ENCODE results near the gene CSN1S1.
A peak's percentile ranks its signal among the peaks of the same experiment; 100 is the strongest.
"Not testable (repeated sequence)": the region's sequence is repeated elsewhere in the genome, so short reads cannot be mapped to it uniquely, and the experiment has no call there.

CSN1S1 gene, protein sequence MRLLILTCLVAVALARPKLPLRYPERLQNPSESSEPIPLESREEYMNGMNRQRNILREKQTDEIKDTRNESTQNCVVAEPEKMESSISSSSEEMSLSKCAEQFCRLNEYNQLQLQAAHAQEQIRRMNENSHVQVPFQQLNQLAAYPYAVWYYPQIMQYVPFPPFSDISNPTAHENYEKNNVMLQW

GRCh38 chr4:69930768-69931167 lies at the start of gene CSN1S1:
Gene CSN1S1 (plus strand): TSS chr4:69931068. CDS start chr4:69932556, 1,488 bp downstream.
- DNase-seq = no peak

DNA sequence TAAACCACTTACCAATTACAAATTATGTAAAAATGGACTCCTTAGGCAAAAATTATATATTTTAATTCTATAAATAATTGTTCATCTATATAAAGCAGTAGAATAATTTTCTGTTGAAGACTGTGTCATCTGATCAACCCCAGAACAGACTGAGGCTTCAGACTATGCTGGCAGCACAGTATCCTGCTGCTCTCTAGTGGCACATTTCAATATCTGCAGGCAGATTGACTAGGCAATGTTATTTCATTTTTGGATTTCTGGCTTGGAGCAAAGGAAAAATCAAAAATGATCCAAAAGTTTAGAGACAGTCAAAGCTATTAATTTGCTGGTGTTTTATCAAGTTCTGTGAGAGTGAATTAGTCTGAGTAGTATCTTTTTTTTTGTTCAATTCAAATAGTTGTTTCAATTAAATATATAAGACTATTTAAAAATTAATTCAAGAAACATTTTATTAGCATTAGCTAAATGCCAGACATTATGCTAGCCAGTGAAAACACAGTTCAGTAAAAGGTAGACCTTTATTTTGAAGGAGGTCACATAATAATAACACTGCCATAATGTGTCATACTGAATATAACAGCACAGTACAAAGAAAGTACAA lies 49.6 kb upstream of the CSN1S1 start:
- DNase-seq = no peak

- DNase-seq = no peak
These were observed 48.7 kb upstream of the CSN1S1 start for GRCh38 chr4:69882150-69882549.

DNA sequence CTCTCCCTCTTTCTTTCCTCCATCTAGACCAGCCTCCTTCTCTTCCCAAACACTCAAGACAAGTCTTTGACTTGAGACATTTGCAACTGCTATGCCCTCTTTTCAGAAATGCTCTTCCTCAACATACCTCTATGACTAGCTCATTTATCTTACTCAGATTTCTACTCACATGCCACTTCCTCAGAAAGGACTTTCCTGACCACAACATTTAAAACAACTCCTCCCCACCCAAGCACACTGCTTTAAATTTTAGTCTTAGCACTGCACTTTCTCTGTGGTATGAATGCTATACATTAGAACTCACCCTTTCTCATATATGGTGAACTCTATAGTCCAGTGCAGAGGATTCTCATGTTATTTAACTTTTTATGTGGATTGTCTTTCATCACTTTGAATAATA lies 42.5 kb upstream of the CSN1S1 start:
- DNase-seq = peak; percentile 34

GRCh38 chr4:69894186-69894585 lies 36.7 kb upstream of the CSN1S1 start:
- no peak for DNase-seq

- no peak for DNase-seq
These were observed 36.1 kb upstream of the CSN1S1 start for GRCh38 chr4:69894721-69895120.

DNA sequence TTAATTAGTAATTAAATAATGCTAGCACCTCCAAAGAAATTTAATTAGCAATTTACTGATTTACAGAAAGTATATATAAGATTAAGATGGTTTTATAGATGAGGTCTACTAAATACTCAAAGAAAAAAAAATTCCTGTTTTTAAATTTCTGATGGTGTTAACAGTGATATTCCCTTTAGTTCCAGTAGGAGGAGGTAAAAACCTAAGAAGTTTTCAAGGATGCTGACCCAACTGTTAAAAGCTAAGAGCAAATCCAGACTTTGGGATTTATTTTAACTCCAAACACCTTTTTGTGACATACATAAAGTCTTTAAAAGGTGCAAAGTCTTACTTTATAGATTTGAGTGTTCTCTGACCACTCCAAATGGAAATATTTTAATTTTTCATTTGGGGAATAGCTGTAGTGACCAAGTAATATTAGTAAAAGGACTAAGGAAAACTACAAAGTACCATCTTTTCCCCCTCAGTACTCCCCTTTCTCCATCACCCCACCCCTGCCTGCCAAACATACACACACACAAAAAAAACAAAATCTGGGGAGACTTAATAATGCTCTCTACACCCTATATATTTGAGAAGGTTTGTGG lies 34.2 kb upstream of the CSN1S1 start:
- DNase-seq = no peak

DNA sequence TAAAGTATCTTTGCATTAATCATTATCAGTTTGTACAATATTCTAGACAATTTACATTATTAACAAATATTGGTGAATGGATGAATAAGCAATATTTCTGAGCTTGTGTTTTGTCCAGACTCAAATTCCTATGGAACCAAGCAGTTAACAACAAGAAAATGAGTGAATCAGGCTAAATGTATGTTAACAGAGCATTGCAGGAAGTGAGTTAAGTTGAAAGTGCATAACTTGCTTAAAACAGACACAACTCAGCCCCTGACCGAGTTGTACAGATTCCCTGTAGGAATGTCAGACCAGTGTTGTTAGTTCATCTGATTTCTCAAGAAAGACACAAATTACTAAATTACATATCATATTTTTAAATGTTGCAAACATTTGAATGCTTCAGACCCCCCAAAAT lies 23.7 kb upstream of the CSN1S1 start:
- peak; percentile 32 for DNase-seq

GRCh38 chr4:69909195-69909594 lies 21.7 kb upstream of the CSN1S1 start:
- DNase-seq = no peak

- peak; percentile 31 for DNase-seq
These were observed 20.7 kb upstream of the CSN1S1 start for GRCh38 chr4:69910016-69910782.

DNA sequence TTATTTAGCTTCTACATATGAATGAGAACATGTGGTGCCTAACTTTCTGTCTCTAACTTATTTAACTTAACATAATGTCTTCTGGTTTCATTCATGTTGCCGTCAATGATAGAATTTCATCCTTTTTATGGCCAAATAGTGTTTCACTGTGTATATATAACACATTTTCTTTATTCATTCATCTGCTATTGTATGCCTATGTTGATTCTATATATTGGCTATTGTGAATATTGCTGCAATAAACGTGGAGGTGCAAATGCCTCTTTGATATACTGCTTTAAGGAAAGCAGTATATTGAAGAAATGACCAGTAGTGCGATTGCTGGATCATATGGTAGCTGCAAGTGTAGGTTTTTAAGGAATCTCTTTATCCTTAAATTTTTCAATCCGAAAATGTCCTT lies 10.0 kb upstream of the CSN1S1 start:
- DNase-seq = no peak

GRCh38 chr4:69923782-69924410 lies 7.0 kb upstream of the CSN1S1 start:
- DNase-seq = not testable (repeated sequence)

- no peak for DNase-seq
These were observed 3.3 kb downstream of the CSN1S1 start for GRCh38 chr4:69934150-69934549.

DNA sequence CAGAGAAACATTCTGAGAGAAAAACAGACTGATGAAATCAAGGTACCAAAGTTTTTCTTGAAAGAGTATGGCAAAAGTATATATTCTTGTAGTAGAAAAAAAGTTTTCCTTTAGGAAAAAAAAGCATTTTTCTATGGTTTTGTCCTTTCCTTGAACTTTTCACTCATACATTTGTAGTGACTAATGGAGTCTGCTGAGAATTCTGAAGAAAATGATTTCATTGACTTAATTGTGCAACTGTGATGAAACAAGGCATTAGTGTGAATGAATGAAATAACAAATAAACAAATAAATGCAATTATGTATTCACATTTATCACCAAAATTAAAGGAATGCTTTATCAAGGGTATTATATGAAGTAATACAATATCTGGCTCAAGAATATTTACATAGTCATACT lies 5.7 kb downstream of the CSN1S1 start:
- peak; percentile 2 for DNase-seq

DNA sequence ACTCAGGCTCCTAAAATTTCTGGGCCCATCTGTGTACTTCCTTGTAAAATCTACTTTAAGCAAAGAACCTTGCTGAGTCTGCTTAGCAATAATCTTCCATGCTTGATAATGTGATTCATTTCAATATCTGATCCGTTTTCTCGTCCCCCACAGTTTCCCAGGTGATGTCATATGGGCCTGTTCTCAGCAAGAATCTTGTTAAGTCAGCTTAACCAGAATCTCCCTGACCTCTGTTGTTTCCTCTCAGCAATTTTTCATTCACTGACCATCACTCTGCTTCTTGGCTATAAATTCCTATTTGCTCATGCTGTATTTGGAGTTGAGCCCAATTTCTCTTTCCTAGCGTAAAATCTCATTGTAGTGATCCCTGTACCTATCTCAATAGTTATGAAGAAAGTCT lies 20.7 kb downstream of the CSN1S1 start:
- peak; percentile 5 for DNase-seq

GRCh38 chr4:69957209-69957608 lies 26.3 kb downstream of the CSN1S1 start:
- DNase-seq = no peak

DNA sequence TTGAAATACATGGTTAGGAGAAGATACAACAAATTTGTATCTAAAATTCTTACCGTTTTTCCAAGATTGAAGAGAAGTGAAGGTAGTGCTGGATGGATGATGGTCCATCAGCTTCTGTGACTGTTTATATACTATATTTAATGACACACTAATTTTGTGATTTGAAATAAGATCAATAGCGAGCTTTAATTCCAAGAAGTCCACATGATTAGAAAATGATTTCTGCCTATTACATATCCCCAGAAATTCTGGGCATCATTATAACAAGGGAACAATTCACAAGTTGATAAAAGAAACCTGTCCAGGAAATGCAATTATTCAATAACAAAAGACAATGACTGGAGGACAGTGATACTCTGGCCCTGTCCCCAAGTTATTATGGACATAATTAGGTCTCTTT lies 34.8 kb downstream of the CSN1S1 start, which contains the start of gene CSN2:
CSN2 (minus strand) TSS at position 101 of the 400 bp plus-strand sequence. CDS start 4,733 bp downstream, outside the sequence.
- no peak for DNase-seq

DNA sequence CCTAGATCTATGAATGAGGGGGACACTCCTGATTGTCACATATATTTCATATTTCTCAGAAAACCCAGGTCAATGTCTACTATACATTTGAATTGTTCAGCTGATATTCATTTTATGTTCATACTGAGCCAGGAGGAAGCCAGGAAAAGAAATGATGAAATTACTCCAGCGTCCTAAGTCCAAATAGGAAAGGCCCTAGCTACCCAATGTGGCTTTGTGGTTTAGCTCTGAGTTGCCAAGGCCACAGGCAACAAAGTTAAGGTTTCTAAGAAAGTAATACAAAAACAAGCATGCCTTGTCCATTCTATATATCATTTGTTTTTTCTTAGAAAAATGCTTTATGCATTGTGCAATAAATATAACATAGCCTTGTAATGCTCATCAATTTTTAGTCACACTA lies 39.2 kb downstream of the CSN1S1 start:
- DNase-seq = no peak

GRCh38 chr4:69974631-69975030 lies 43.8 kb downstream of the CSN1S1 start:
- DNase-seq = no peak

GRCh38 chr4:69977582-69977981 lies 46.7 kb downstream of the CSN1S1 start:
- DNase-seq = peak; percentile 7

- peak; percentile 78 for DNase-seq
These were observed 53.2 kb downstream of the CSN1S1 start for GRCh38 chr4:69984030-69984443.

GRCh38 chr4:69986663-69987062 lies 55.8 kb downstream of the CSN1S1 start:
- no peak for DNase-seq

GRCh38 chr4:69991016-69991415 lies 60.1 kb downstream of the CSN1S1 start:
- no peak for DNase-seq
